Fibroblast of pulmonary artery (primary cell): ENCODE data around the gene CHRNA4.

Source experiments
- DNase-seq: peaks from one replicate; pipeline ENCODE4 v3.0.0-alpha.2; 2010; ENCODE audit warnings: low read depth
- H3K4me3 ChIP-seq: replicated peaks from 2 replicates; pipeline ENCODE4 v1.5.1; 2011; ENCODE audit warnings: low read depth, mild to moderate bottlenecking, control low read depth, low read length, moderate library complexity
- TF ChIP-seq, protein P1 (sequence below): IDR thresholded peaks from 2 replicates; pipeline ENCODE4 v1.5.1; 2011; ENCODE audit warnings: mild to moderate bottlenecking, control low read depth, low read length, inconsistent platforms; ENCODE audit errors: missing control alignments

CHRNA4 gene

GRCh38 chr20:63370618-63371187, 9.6 kb upstream of the CHRNA4 start:
- DNase-seq, result no peak
- TF ChIP-seq, protein P1, sequence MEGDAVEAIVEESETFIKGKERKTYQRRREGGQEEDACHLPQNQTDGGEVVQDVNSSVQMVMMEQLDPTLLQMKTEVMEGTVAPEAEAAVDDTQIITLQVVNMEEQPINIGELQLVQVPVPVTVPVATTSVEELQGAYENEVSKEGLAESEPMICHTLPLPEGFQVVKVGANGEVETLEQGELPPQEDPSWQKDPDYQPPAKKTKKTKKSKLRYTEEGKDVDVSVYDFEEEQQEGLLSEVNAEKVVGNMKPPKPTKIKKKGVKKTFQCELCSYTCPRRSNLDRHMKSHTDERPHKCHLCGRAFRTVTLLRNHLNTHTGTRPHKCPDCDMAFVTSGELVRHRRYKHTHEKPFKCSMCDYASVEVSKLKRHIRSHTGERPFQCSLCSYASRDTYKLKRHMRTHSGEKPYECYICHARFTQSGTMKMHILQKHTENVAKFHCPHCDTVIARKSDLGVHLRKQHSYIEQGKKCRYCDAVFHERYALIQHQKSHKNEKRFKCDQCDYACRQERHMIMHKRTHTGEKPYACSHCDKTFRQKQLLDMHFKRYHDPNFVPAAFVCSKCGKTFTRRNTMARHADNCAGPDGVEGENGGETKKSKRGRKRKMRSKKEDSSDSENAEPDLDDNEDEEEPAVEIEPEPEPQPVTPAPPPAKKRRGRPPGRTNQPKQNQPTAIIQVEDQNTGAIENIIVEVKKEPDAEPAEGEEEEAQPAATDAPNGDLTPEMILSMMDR, result no peak
- no peak overlapping the region for H3K4me3 ChIP-seq

- no peak for DNase-seq
- TF ChIP-seq, protein P1, result no peak
- no peak overlapping the region for H3K4me3 ChIP-seq
These were observed 8.8 kb upstream of the CHRNA4 start for GRCh38 chr20:63369724-63370617.

DNA sequence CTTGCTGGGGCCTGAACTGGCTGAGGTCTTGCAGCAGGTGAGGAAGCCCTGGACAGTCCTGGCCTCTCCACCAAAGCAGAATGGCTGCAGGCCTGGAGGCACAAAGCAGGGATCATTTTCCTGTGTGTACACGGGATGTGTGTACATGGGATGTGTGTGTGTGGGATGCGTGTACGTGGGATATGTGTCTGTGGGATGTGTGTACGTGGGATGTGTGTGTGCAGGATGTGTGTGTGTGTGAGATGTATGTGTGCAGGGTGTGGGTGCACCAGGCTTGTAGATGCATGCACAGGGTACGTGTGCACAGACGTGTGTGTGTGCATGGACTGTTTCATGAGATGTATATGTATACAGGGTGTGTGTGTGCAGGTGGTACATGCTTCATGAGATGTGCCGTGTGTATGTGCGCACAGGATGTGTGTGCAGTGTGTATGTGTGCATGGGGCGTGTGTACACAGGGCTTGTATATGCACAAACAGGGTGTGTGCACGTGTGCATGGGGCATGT, 7.9 kb upstream of the CHRNA4 start:
- no peak for DNase-seq
- H3K4me3 ChIP-seq, result no peak overlapping the region
- TF ChIP-seq, protein P1, result no peak

GRCh38 chr20:63368151-63368550, 7.0 kb upstream of the CHRNA4 start:
- DNase-seq, result no peak
- H3K4me3 ChIP-seq, result no peak overlapping the region
- TF ChIP-seq, protein P1, result no peak

- no peak for DNase-seq
- no peak overlapping the region for H3K4me3 ChIP-seq
- TF ChIP-seq, protein P1, result no peak
These were observed 6.4 kb upstream of the CHRNA4 start for GRCh38 chr20:63367446-63368055.

GRCh38 chr20:63366390-63367365, 5.5 kb upstream of the CHRNA4 start:
- DNase-seq, result no peak

More at GRCh38 chr20:63366390-63367365, 5.5 kb upstream of the CHRNA4 start:
- H3K4me3 ChIP-seq, result no peak overlapping the region
- TF ChIP-seq, protein P1, result no peak
